Stomach (tissue), 9 donors: Measurements from ENCODE around the gene STX12. TPM values are rescaled to one million over a fixed set of nuclear protein-coding genes. Genes with fewer than 3 reads are reported as not detected.

Experiments
- DNase-seq, 2 donors: peaks; one replicate each; pipeline versions ENCODE4 v3.0.0 to v3.0.0-alpha.2; 2013 to 2019
- H3K27ac ChIP-seq, 5 donors: fragments of 200-600 bp in 4 of 5; sonication (generic) in 4 of 5; one replicate each; pipeline ENCODE4 v1.5.1; 2013 to 2019; ENCODE audit warnings: mild to moderate bottlenecking in 1 of 5, moderate library complexity in 1 of 5
- H3K27me3 ChIP-seq, 3 donors: fragments of 200-600 bp; sonication (generic); one replicate each; pipeline ENCODE4 v1.5.1; 2017 to 2019; ENCODE audit warnings: mixed run types in 1 of 3
- H3K36me3 ChIP-seq, 4 donors: fragments of 200-600 bp; sonication (generic); 1 replicate in 3 of 4; 2 replicates in 1 of 4; pipeline ENCODE4 v1.5.1; 2016 to 2019
- H3K4me1 ChIP-seq, 4 donors: fragments of 200-600 bp; sonication (generic); one replicate each; pipeline ENCODE4 v1.5.1; 2016 to 2019
- H3K4me3 ChIP-seq, 4 donors: fragments of 200-600 bp; sonication (generic) in 3 of 4; one replicate each; pipeline ENCODE4 v1.5.1; 2016 to 2019; ENCODE audit warnings: mild to moderate bottlenecking in 1 of 4
- H3K9me3 ChIP-seq, 4 donors: fragments of 200-600 bp; sonication (generic); one replicate each; pipeline ENCODE4 v1.5.1; 2016 to 2019
- EP300 ChIP-seq: sonication (generic); formaldehyde crosslinking; IDR thresholded peaks from one replicate; pipeline ENCODE4 v1.6.1; 2017; ENCODE audit warnings: antibody characterized with exemption
- POLR2A ChIP-seq, 4 donors: fragments of 450-650 bp; IDR thresholded peaks; one replicate each; pipeline ENCODE4 v1.6.1; 2016; ENCODE audit warnings: antibody characterized with exemption in 4 of 4, control low read depth in 2 of 4, mild to moderate bottlenecking in 1 of 4, moderate library complexity in 1 of 4
- POLR2AphosphoS5 ChIP-seq, 3 donors: sonication (generic); formaldehyde crosslinking; IDR thresholded peaks; one replicate each; pipeline ENCODE4 v1.6.1; 2016; ENCODE audit warnings: antibody characterized with exemption in 3 of 3
- WGBS, 5 donors: extraction: QIAGEN DNeasy Blood & Tissue Kit in 3 of 5; methylation state at CpG; one replicate each; pipeline versions ENCODE4 v1.1.5 to v1.1.7; 2013 to 2018; 5-methylcytosine and 5-hydroxymethylcytosine counted together
- intact Hi-C: fragments of 100-400 bp; cut with DNase I; formaldehyde crosslinking; loops from one replicate; pipeline ENCODE4 v1.15.1; 2023; ENCODE audit warnings: low total_unique reads
- polyA plus RNA-seq, 3 donors: library from polyadenylated mRNA; stranded (reverse); fragments of 200-250 nt; gene quantifications; one replicate each; pipeline ENCODE4 v1.2.3, GENCODE V29; 2013
- total RNA-seq, 5 donors: library from RNA; depleted of rRNA; stranded (reverse); fragments of >200 nt; gene quantifications; one replicate each; pipeline versions ENCODE4 v1.1.0 to v1.2.3, GENCODE V29; 2014 to 2016
- TF ChIP-seq, protein P1 (sequence below), 7 experiments: fragments of 450-650 bp in 4 of 7; fragments of 200-600 bp in 3 of 7; sonication (generic) in 3 of 7; IDR thresholded peaks; one replicate each; pipeline ENCODE4 v1.5.1; 2016 to 2019; ENCODE audit warnings: antibody characterized with exemption in 7 of 7, control low read depth in 2 of 7, mild to moderate bottlenecking in 1 of 7
- donor health status: healthy with polysubstance abuse.
- donor health status: Bipolar disorder and iron deficiency.
- donor health status: healthy.

STX12 gene
- total and polyA plus RNA-seq, 8 donors = 10.7 to 312 (median 89.2) TPM

- no peaks in the 10 kb centered on the region for H3K9me3 ChIP-seq
- H3K27ac ChIP-seq = no peak overlapping the region
- H3K27me3 ChIP-seq = no peaks in the 10 kb centered on the region
- no peak overlapping the region for H3K4me3 ChIP-seq
- intact Hi-C loops = no loop called here
- 81 to 85% (median 82%) methylated on average over 2 of the region's 2 CpGs for WGBS, 5 donors
- TF ChIP-seq POLR2AphosphoS5 (IDR thresholded peaks at IDR 0.05) = no peak
- TF ChIP-seq POLR2A (IDR thresholded peaks at IDR 0.05) = no peak
- TF ChIP-seq, protein P1, sequence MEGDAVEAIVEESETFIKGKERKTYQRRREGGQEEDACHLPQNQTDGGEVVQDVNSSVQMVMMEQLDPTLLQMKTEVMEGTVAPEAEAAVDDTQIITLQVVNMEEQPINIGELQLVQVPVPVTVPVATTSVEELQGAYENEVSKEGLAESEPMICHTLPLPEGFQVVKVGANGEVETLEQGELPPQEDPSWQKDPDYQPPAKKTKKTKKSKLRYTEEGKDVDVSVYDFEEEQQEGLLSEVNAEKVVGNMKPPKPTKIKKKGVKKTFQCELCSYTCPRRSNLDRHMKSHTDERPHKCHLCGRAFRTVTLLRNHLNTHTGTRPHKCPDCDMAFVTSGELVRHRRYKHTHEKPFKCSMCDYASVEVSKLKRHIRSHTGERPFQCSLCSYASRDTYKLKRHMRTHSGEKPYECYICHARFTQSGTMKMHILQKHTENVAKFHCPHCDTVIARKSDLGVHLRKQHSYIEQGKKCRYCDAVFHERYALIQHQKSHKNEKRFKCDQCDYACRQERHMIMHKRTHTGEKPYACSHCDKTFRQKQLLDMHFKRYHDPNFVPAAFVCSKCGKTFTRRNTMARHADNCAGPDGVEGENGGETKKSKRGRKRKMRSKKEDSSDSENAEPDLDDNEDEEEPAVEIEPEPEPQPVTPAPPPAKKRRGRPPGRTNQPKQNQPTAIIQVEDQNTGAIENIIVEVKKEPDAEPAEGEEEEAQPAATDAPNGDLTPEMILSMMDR (IDR thresholded peaks at IDR 0.05) = no peak
- TF ChIP-seq EP300 = no peak
- H3K4me1 ChIP-seq = peaks cover 12 to 43% (median 33%) of the 10 kb centered on the region in 4 donors
- DNase-seq = no peak
- H3K36me3 ChIP-seq = peaks cover 0 to 47% (median 38%) of the 10 kb centered on the region in 4 donors
Observed at GRCh38 chr1:27832762-27833161, 59.7 kb downstream of the STX12 start.

DNA sequence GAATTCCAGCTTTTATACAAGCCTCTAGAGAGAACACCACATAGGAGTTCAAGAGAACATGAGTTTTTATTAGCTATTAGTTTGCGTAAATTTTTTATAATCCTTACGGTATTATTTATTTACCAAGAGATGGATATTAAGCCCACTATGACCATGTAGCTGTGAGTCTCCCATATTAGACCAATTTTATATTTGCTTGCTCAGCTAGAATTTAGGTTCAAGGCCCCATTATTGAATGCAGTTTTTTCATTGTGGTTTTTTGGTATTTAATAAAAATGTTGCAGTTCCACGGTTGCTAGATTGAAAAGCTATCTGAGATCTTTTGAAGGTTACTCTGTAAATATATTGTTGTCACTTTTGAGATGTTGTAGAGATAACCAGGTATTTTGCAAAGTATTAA lies 60.5 kb downstream of the STX12 start:
- Histone ChIP-seq H3K36me3 (peaks cover 0 to 52% (median 42%) of the 10 kb centered on the region in 4 donors), H3K27ac (no peak overlapping the region), H3K4me1 (peaks cover 12 to 43% (median 33%) of the 10 kb centered on the region in 4 donors), H3K4me3 (no peak overlapping the region), H3K9me3 (no peaks in the 10 kb centered on the region), H3K27me3 (no peaks in the 10 kb centered on the region)
- intact Hi-C loops = no loop called here
- DNase-seq = no peak
- WGBS, 5 donors = 84 to 90% (median 88%) methylated on average over 3 of the region's 3 CpGs
- no peak for TF ChIP-seq EP300
- no peak for TF ChIP-seq POLR2AphosphoS5 (IDR thresholded peaks at IDR 0.05)
- no peak for TF ChIP-seq POLR2A (IDR thresholded peaks at IDR 0.05)
- TF ChIP-seq, protein P1 (IDR thresholded peaks at IDR 0.05) = no peak

GRCh38 chr1:27835046-27835445 lies 62.0 kb downstream of the STX12 start:
- H3K9me3 ChIP-seq = no peaks in the 10 kb centered on the region
- peaks cover 12 to 38% (median 31%) of the 10 kb centered on the region in 4 donors for H3K4me1 ChIP-seq
- peaks cover 12 to 68% (median 58%) of the 10 kb centered on the region in 4 donors for H3K36me3 ChIP-seq
- intact Hi-C loops = no loop called here
- H3K27me3 ChIP-seq = no peaks in the 10 kb centered on the region
- H3K4me3 ChIP-seq = no peak overlapping the region
- no peak overlapping the region for H3K27ac ChIP-seq
- TF ChIP-seq, protein P1 (IDR thresholded peaks at IDR 0.05) = no peak
- TF ChIP-seq POLR2AphosphoS5 (IDR thresholded peaks at IDR 0.05) (no peak), POLR2A (IDR thresholded peaks at IDR 0.05) (no peak), EP300 (no peak)
- DNase-seq = no peak

- Histone ChIP-seq H3K36me3 (peaks cover 12 to 73% (median 63%) of the 10 kb centered on the region in 4 donors), H3K27ac (no peak overlapping the region), H3K4me1 (peaks cover 12 to 34% (median 31%) of the 10 kb centered on the region in 4 donors), H3K4me3 (no peak overlapping the region), H3K27me3 (no peaks in the 10 kb centered on the region), H3K9me3 (no peaks in the 10 kb centered on the region)
- TF ChIP-seq, protein P1 (IDR thresholded peaks at IDR 0.05) = no peak
- TF ChIP-seq EP300 (no peak), POLR2AphosphoS5 (IDR thresholded peaks at IDR 0.05) (no peak), POLR2A (IDR thresholded peaks at IDR 0.05) (no peak)
- 90 to 96% (median 93%) methylated on average over 1 of the region's 1 CpG for WGBS, 5 donors
- DNase-seq = no peak
- intact Hi-C loops = no loop called here
Observed at GRCh38 chr1:27835501-27835900, 62.5 kb downstream of the STX12 start.
